ENCODE measurements around the gene FLG.
A peak's percentile ranks its signal among the peaks of the same experiment; 100 is the strongest.
"Not testable (repeated sequence)": the region's sequence is repeated elsewhere in the genome, so short reads cannot be mapped to it uniquely, and the experiment has no call there.

Gene FLG

GRCh38 chr1:152325111-152325510 lies at the start of gene FLG:
TSS of gene FLG (minus strand) at chr1:152325239. CDS start at chr1:152315456, 9,783 bp downstream.
- DNase-seq (ENCODE audit: low spot score), result no peak

- no peak for DNase-seq (ENCODE audit: low spot score)
These were observed 49.4 kb upstream of the FLG start for GRCh38 chr1:152374451-152374850.

GRCh38 chr1:152372672-152373071 lies 47.6 kb upstream of the FLG start:
- DNase-seq (ENCODE audit: low spot score), result no peak

GRCh38 chr1:152367436-152367835 lies 42.4 kb upstream of the FLG start:
- DNase-seq (ENCODE audit: low spot score), result no peak

GRCh38 chr1:152359906-152360305 lies 34.9 kb upstream of the FLG start, which contains the start of gene FLG2:
TSS of gene FLG2 (minus strand) at chr1:152360006. CDS start at chr1:152358884, 1,122 bp downstream.
- no peak for DNase-seq (ENCODE audit: low spot score)

GRCh38 chr1:152356736-152357135 lies 31.7 kb upstream of the FLG start:
- DNase-seq (ENCODE audit: low spot score), result no peak

- DNase-seq (ENCODE audit: low spot score), result no peak
These were observed 24.6 kb upstream of the FLG start for GRCh38 chr1:152349611-152350010.

GRCh38 chr1:152348447-152348846 lies 23.4 kb upstream of the FLG start:
- DNase-seq (ENCODE audit: low spot score), result peak; percentile 43

- DNase-seq (ENCODE audit: low spot score), result peak; percentile 86
These were observed 22.2 kb upstream of the FLG start for GRCh38 chr1:152347116-152347728.

GRCh38 chr1:152344438-152344837 lies 19.4 kb upstream of the FLG start:
- DNase-seq (ENCODE audit: low spot score), result no peak

GRCh38 chr1:152343006-152343405 lies 18.0 kb upstream of the FLG start:
- DNase-seq (ENCODE audit: low spot score), result no peak

- no peak for DNase-seq (ENCODE audit: low spot score)
These were observed 10.4 kb upstream of the FLG start for GRCh38 chr1:152335399-152335798.

- DNase-seq (ENCODE audit: low spot score), result no peak
These were observed 3.9 kb upstream of the FLG start for GRCh38 chr1:152328801-152329391.

- DNase-seq (ENCODE audit: low spot score), result no peak
These were observed 11.1 kb downstream of the FLG start for GRCh38 chr1:152313970-152314369.

GRCh38 chr1:152313319-152313801 lies 11.7 kb downstream of the FLG start:
- no peak for DNase-seq (ENCODE audit: low spot score)

GRCh38 chr1:152312169-152312568 lies 12.9 kb downstream of the FLG start:
- not testable (repeated sequence) for DNase-seq (ENCODE audit: low spot score)

- no peak for DNase-seq (ENCODE audit: low spot score)
These were observed 15.1 kb downstream of the FLG start for GRCh38 chr1:152309955-152310354.

- not testable (repeated sequence) for DNase-seq (ENCODE audit: low spot score)
These were observed 15.6 kb downstream of the FLG start for GRCh38 chr1:152309320-152309901.

GRCh38 chr1:152308758-152309157 lies 16.3 kb downstream of the FLG start:
- not testable (repeated sequence) for DNase-seq (ENCODE audit: low spot score)

GRCh38 chr1:152307970-152308369 lies 17.1 kb downstream of the FLG start:
- DNase-seq (ENCODE audit: low spot score), result not testable (repeated sequence)

GRCh38 chr1:152306123-152306522 lies 18.9 kb downstream of the FLG start:
- DNase-seq (ENCODE audit: low spot score), result not testable (repeated sequence)

- DNase-seq (ENCODE audit: low spot score), result not testable (repeated sequence)
These were observed 20.3 kb downstream of the FLG start for GRCh38 chr1:152304773-152305172.

- DNase-seq (ENCODE audit: low spot score), result not testable (repeated sequence)
These were observed 21.7 kb downstream of the FLG start for GRCh38 chr1:152303139-152303872.
